Progenitor cell of endocrine pancreas (in vitro differentiated cells): ENCODE results near the gene OSBP2. TPM values are rescaled to one million over a fixed set of nuclear protein-coding genes. Genes with fewer than 3 reads are reported as not detected.
A peak's percentile ranks its signal among the peaks of the same experiment; 100 is the strongest.

Experiments
- DNase-seq: peaks from one replicate; pipeline ENCODE4 v3.0.0; 2021; ENCODE audit warnings: low spot score; ENCODE audit not compliant: unreplicated experiment
- H3K27ac Mint-ChIP-seq: 2 replicates; pipeline ENCODE4 v1.8.0; 2021; ENCODE audit warnings: mild to moderate bottlenecking, moderate library complexity, mixed read lengths
- H3K27me3 Mint-ChIP-seq: 2 replicates; pipeline ENCODE4 v1.8.0; 2021; ENCODE audit warnings: mixed read lengths
- H3K36me3 Mint-ChIP-seq: 2 replicates; pipeline ENCODE4 v1.8.0; 2022; ENCODE audit warnings: mixed read lengths; ENCODE audit not compliant: insufficient read depth
- H3K4me1 Mint-ChIP-seq: 2 replicates; pipeline ENCODE4 v1.8.0; 2021; ENCODE audit warnings: low read depth, mixed read lengths
- H3K4me3 Mint-ChIP-seq: 2 replicates; pipeline ENCODE4 v1.8.0; 2021; ENCODE audit warnings: low read depth, mild to moderate bottlenecking, moderate library complexity, mixed read lengths
- H3K9me3 Mint-ChIP-seq: 2 replicates; pipeline ENCODE4 v1.8.0; 2021; ENCODE audit warnings: low read depth, mixed read lengths
- total RNA-seq: library from RNA; stranded (reverse); gene quantifications from 2 replicates; pipeline ENCODE4 v1.2.1, GENCODE V29; 2021
- TF ChIP-seq, protein P1 (sequence below): fragments of 200-600 bp; sonication (generic); IDR thresholded peaks from one replicate; pipeline ENCODE4 v1.5.0; 2021; ENCODE audit warnings: antibody characterized with exemption, mild to moderate bottlenecking; ENCODE audit not compliant: unreplicated experiment

The OSBP2 gene
- total RNA-seq, 1 donor from 2014 or later, result 8.3 TPM

DNA sequence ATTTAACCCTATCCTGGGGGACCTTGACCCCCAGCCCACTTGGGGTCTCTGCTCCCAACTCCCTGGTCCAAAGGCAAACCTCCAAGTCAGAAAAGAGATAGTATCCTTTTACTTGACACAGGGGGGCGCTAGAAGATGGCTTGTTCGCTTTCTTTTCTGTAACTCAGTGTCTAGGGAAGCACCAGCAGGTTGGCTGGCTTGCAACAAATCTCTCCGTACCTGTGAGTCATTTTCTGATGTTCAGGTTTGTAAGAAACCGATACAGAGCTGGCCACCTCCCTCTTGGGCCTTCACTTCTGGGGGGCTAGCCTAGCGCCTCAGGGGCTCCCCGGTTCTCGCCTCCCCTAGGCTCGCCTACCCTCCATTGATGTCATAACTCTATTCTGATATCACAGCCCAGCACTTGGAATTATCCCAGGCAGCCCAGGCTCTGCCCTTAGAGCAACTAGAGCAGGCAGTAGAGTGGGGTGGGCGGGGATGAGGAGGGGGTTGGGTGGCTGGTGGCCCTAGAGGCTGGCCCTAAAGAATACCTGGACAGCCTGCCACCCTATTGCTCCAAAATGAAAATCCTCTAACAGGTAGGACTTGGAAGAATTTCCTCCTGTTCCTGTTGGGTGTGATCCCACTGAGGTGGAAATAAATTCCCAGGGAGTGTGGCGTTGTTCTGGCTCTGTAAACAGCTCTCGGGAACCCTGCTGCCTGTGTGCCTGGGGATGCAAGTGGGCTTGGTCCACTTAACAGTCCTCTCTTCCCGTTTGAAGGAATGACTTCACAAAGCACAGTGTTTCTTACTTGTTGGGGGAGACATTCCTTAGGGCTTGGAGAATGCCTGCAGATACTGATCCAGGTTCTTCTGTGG is 69.4 kb downstream of the OSBP2 start:
- DNase-seq, result peak; percentile 41
- Mint-ChIP-seq H3K27me3 (no peaks in the 10 kb centered on the region), H3K27ac (no peak overlapping the region), H3K9me3 (no peaks in the 10 kb centered on the region), H3K4me3 (no peak overlapping the region), H3K4me1 (no peaks in the 10 kb centered on the region), H3K36me3 (no peaks in the 10 kb centered on the region)
- TF ChIP-seq, protein P1, sequence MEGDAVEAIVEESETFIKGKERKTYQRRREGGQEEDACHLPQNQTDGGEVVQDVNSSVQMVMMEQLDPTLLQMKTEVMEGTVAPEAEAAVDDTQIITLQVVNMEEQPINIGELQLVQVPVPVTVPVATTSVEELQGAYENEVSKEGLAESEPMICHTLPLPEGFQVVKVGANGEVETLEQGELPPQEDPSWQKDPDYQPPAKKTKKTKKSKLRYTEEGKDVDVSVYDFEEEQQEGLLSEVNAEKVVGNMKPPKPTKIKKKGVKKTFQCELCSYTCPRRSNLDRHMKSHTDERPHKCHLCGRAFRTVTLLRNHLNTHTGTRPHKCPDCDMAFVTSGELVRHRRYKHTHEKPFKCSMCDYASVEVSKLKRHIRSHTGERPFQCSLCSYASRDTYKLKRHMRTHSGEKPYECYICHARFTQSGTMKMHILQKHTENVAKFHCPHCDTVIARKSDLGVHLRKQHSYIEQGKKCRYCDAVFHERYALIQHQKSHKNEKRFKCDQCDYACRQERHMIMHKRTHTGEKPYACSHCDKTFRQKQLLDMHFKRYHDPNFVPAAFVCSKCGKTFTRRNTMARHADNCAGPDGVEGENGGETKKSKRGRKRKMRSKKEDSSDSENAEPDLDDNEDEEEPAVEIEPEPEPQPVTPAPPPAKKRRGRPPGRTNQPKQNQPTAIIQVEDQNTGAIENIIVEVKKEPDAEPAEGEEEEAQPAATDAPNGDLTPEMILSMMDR, result peak; percentile 77

DNA sequence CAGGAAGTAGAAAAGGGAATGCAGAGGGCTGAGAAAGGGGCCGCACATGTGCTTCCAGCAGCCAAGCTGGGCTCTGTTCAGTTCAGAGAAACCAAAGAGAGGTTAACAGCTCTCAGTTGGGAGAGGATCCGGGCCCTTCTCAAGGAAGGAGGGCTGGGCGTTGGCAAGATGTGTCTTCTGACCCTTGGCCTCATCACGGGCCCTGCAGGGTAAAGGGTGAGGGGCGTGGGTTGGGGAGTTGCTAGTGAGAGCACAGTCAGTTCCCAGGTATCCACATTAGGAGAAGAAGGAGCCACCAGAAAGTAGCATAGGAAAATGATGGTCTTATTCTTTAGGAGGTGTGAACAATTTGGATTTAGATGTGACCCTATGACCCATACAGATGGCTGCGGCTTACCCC is 73.0 kb downstream of the OSBP2 start:
- no peaks in the 10 kb centered on the region for H3K9me3 Mint-ChIP-seq
- H3K27me3 Mint-ChIP-seq, result no peaks in the 10 kb centered on the region
- H3K27ac Mint-ChIP-seq, result no peak overlapping the region
- H3K4me1 Mint-ChIP-seq, result no peaks in the 10 kb centered on the region
- TF ChIP-seq, protein P1, result no peak
- no peak overlapping the region for H3K4me3 Mint-ChIP-seq
- DNase-seq, result no peak
- no peaks in the 10 kb centered on the region for H3K36me3 Mint-ChIP-seq

DNA sequence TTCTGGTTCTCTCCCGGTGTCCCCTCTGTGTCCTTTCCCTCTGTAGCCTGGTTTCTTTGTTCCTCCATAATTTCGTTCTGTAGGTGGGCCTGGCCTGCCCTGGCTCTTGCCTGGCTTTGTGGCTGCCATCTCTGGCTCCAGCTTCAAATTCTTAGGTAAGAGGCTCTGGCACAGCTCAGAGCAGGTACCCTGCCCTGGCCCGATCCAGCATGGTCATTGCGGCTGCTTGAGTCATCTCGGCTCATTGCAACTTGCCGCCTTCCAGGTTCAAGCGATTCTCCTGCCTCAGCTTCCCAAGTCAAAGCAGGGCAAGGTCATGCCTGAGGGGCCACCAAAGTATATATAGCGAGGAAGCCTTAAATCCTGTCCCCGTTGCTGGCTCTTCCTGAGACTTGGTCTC is 76.0 kb downstream of the OSBP2 start:
- H3K9me3 Mint-ChIP-seq, result no peaks in the 10 kb centered on the region
- no peaks in the 10 kb centered on the region for H3K4me1 Mint-ChIP-seq
- H3K36me3 Mint-ChIP-seq, result no peaks in the 10 kb centered on the region
- TF ChIP-seq, protein P1, result no peak
- no peak overlapping the region for H3K4me3 Mint-ChIP-seq
- no peak overlapping the region for H3K27ac Mint-ChIP-seq
- no peak for DNase-seq
- H3K27me3 Mint-ChIP-seq, result no peaks in the 10 kb centered on the region

DNA sequence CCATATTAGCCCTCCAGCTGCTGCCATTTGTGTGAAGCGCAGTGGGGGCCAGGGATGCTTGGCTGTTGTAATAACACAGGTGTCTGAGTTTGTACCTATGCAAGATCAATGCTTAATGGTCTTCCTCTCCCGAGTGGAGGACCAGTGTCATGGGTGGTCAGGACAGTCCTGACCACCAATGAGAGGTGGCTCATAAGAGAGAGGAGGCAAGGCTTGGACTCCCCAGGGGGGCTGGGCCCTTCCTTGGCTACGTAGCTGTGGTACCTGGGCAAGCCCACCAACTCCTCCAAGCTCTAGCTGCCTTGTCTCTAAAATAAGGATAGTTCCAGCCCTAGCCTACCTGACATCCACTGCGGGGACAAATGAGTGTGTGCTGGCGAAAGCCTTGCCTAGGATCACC is 79.2 kb downstream of the OSBP2 start:
- Mint-ChIP-seq H3K4me3 (no peak overlapping the region), H3K27ac (no peak overlapping the region), H3K4me1 (peaks cover 1% of the 10 kb centered on the region), H3K9me3 (no peaks in the 10 kb centered on the region), H3K36me3 (no peaks in the 10 kb centered on the region), H3K27me3 (no peaks in the 10 kb centered on the region)
- TF ChIP-seq, protein P1, result no peak
- DNase-seq, result no peak

DNA sequence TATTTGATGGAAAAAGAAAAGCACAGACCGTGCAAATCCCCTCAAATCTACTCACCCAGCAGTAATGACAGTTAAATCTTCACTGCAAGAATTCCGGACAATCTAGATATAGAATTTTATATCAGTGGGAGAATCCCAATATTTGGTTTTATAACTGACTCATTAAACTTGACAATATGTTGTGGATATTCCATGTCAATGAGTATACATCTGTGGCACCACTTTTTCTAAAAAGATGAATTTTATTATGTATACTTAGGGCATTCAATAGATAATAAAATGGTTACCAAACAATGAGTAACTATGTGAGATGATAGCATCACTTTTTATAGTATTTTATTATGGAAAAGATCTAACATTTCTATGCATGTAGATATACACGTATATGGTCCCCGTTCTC is 79.9 kb downstream of the OSBP2 start:
- H3K9me3 Mint-ChIP-seq, result no peaks in the 10 kb centered on the region
- H3K27me3 Mint-ChIP-seq, result no peaks in the 10 kb centered on the region
- no peak overlapping the region for H3K4me3 Mint-ChIP-seq
- TF ChIP-seq, protein P1, result no peak
- H3K27ac Mint-ChIP-seq, result no peak overlapping the region
- peaks cover 1% of the 10 kb centered on the region for H3K4me1 Mint-ChIP-seq
- H3K36me3 Mint-ChIP-seq, result no peaks in the 10 kb centered on the region
- DNase-seq, result no peak
